SH-SY5Y (cell line): ENCODE data around the gene ERGIC1.

Experiments
- GATA2 ChIP-seq: IDR thresholded peaks from 2 replicates; pipeline ENCODE4 v1.6.1; 2011; ENCODE audit warnings: mild to moderate bottlenecking, low read depth, low read length
- GATA3 ChIP-seq: IDR thresholded peaks from 2 replicates; pipeline ENCODE4 v1.6.1; 2011; ENCODE audit warnings: low read depth, mild to moderate bottlenecking, low read length, moderate library complexity

DNA sequence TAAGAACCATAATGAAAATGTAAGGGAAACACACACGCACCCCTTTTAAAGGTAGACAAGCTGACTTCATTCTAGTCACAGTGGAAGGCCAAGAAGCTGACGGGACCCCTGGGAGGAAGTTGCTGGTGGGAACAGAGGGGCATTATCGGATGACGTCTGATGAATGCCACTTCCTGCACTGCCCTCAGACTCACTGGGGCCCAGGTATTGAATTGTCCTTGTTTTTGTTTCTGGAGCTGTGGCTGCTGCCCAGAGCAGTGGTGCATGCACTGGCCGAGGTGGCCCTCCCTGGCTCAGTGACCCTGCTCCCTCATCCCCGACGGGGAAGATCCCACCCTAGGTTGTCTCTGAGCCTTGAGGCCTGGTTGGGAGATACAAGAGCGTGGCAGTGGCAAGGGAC lies 109.9 kb downstream of the ERGIC1 start:
- no peak for TF ChIP-seq GATA2
- no peak for TF ChIP-seq GATA3
